22Rv1 (cell line): ENCODE data around the gene DYRK1A.

Experiments
- CTCF ChIP-seq: fragments of 450-650 bp; IDR thresholded peaks from 2 replicates; pipeline ENCODE4 v1.5.1; 2017; ENCODE audit warnings: mild to moderate bottlenecking
- ZFX ChIP-seq: fragments of 450-650 bp; IDR thresholded peaks from 2 replicates; pipeline ENCODE4 v1.6.1; 2017; ENCODE audit warnings: antibody characterized with exemption, borderline replicate concordance

GRCh38 chr21:37383086-37383485 lies 16.5 kb downstream of the DYRK1A start:
- TF ChIP-seq CTCF (no peak), ZFX (no peak)
